ENCODE results near the gene SLC7A4. TPM values are rescaled to one million over a fixed set of nuclear protein-coding genes. Genes with fewer than 3 reads are reported as not detected.

The SLC7A4 gene
- polyA plus RNA-seq, 1 experiment = 0.29 TPM

GRCh38 chr22:20979243-20979809 lies 53.0 kb downstream of the SLC7A4 start:
- DNase-seq (ENCODE audit: low read depth) = no peak
- POLR2A ChIA-PET = no interaction called here
- TF ChIP-seq CTCF (IDR thresholded peaks at IDR 0.05; ENCODE audit: insufficient read depth, low read depth, low read length) = no peak
- no peaks in the 10 kb centered on the region; the same call in 1 of the 2 replicates for H3K27me3 ChIP-seq (ENCODE audit: control insufficient read depth, insufficient read depth, low read length)
- CTCF ChIA-PET = interaction anchor here (0.8 to 1.7 kb wide), 3 partner anchors 18 to 94 kb away, joined by 3 to 4 read pairs (median 3); no protein-coding TSS in a partner anchor
- H3K36me3 ChIP-seq (ENCODE audit: control insufficient read depth, insufficient read depth, low read length) = peaks cover 3% of the 10 kb centered on the region; the same call in 1 of the 2 replicates
- H3K4me3 ChIP-seq (ENCODE audit: low read depth, low read length) = peak overlapping the region; percentile 16

Small RNAs within 50 kb of the gene (small RNA-seq; reads per million reads assigned to genes)
- gene MIR649 (ENCODE audit: insufficient read length, low read depth, low replicate concordance) = not detected

Other genes starting within 250 kb of the SLC7A4 start
- 23.7 and 34.2 TPM in 2 replicates for gene PI4KA, start 173.8 kb downstream of the SLC7A4 start, polyA plus RNA-seq (2011; rRNA removed)
- 34.6 and 41.9 TPM in 2 replicates for gene SNAP29, start 173.6 kb downstream of the SLC7A4 start, polyA plus RNA-seq (2011; rRNA removed)
- gene CRKL, start 115.2 kb downstream of the SLC7A4 start, polyA plus RNA-seq (2011; rRNA removed) = 14.7 and 21.4 TPM in 2 replicates
- 0.25 and 0.28 TPM in 2 replicates for gene AIFM3, start 65.3 kb downstream of the SLC7A4 start, polyA plus RNA-seq (2011; rRNA removed)
- 30.1 and 45.9 TPM in 2 replicates for gene LZTR1, start 50.3 kb downstream of the SLC7A4 start, polyA plus RNA-seq (2011; rRNA removed)
- gene THAP7, start 30.4 kb downstream of the SLC7A4 start, polyA plus RNA-seq (2011; rRNA removed) = 17.9 and 24.4 TPM in 2 replicates
- 1.2 and 2.0 TPM in 2 replicates for gene P2RX6, start 17.4 kb downstream of the SLC7A4 start, polyA plus RNA-seq (2011; rRNA removed)
- not detected in 2 replicates for gene LRRC74B, start 13.4 kb upstream of the SLC7A4 start, polyA plus RNA-seq (2011; rRNA removed)